22Rv1 (cell line): ENCODE results near the gene NRXN2.

Experiments used
- H3K27ac ChIP-seq: fragments of 450-650 bp; 2 replicates; pipeline ENCODE4 v1.5.1; 2017
- ZFX ChIP-seq: fragments of 450-650 bp; IDR thresholded peaks from 2 replicates; pipeline ENCODE4 v1.6.1; 2017; ENCODE audit warnings: antibody characterized with exemption, borderline replicate concordance
- TF ChIP-seq, protein P1 (sequence below): fragments of 450-650 bp; IDR thresholded peaks from 2 replicates; pipeline ENCODE4 v1.5.1; 2017; ENCODE audit warnings: mild to moderate bottlenecking

Gene NRXN2

DNA sequence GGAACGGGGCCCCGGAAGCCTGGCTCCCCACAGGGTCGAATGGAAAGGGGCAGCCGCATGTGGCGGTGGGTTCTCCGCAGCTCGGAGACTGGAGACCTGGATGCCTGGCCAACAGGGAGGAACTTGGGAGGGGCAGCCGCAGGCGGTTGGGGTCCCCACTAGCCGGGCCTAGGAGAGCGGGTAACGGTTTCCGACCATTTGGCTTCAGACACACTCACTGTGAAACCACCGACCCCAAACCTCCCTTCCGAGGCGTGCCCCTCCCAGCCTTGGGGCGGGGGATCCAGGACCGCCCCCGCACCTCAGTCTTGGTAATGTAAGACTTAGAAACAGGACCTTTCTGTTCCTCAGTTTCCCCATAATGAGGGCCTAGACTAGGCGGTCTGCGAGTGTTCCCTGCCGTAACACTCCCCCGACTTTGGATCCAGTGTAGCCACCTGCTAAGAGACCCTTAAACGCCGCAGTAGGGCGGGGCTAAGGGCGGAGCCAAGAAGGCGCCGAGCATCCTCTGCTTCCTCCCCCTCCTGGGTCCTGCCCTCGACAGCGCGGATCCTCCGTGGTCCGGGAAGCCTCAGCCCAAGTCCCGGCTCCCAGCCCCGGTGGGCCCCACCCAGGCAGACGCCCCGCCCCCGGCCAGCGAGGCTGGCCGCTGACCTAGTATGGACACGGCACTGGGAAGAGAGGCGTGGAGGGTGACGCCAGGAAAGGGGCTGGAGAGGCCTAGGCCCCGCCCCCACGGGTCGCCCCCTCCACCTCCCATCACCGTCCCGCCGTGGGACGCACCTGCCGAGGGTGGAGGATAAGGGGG, 22.7 kb upstream of the NRXN2 start:
- no peak overlapping the region for H3K27ac ChIP-seq

DNA sequence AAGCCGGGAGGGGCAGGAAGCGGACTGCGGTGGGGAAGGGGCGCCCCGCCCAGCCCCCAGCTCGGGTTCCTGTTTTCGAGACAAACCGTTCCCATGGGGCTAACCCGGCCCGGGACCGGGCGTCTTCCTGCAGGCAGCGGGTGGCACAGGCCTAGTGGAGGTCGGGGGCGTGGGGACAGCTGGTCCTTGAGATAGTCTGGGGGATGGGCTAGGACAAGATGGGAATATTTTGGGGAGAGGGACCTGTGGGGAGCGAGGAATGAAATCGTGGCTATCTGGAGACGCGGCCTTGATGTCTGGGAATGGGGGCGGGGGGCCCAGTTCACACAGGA, 22.2 kb upstream of the NRXN2 start:
- TF ChIP-seq, protein P1, sequence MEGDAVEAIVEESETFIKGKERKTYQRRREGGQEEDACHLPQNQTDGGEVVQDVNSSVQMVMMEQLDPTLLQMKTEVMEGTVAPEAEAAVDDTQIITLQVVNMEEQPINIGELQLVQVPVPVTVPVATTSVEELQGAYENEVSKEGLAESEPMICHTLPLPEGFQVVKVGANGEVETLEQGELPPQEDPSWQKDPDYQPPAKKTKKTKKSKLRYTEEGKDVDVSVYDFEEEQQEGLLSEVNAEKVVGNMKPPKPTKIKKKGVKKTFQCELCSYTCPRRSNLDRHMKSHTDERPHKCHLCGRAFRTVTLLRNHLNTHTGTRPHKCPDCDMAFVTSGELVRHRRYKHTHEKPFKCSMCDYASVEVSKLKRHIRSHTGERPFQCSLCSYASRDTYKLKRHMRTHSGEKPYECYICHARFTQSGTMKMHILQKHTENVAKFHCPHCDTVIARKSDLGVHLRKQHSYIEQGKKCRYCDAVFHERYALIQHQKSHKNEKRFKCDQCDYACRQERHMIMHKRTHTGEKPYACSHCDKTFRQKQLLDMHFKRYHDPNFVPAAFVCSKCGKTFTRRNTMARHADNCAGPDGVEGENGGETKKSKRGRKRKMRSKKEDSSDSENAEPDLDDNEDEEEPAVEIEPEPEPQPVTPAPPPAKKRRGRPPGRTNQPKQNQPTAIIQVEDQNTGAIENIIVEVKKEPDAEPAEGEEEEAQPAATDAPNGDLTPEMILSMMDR = no peak
- no peak for TF ChIP-seq ZFX
- no peak overlapping the region for H3K27ac ChIP-seq

More for the DNA sequence above, 22.7 kb upstream of the NRXN2 start:
- TF ChIP-seq ZFX = no peak
- TF ChIP-seq, protein P1 = no peak

DNA sequence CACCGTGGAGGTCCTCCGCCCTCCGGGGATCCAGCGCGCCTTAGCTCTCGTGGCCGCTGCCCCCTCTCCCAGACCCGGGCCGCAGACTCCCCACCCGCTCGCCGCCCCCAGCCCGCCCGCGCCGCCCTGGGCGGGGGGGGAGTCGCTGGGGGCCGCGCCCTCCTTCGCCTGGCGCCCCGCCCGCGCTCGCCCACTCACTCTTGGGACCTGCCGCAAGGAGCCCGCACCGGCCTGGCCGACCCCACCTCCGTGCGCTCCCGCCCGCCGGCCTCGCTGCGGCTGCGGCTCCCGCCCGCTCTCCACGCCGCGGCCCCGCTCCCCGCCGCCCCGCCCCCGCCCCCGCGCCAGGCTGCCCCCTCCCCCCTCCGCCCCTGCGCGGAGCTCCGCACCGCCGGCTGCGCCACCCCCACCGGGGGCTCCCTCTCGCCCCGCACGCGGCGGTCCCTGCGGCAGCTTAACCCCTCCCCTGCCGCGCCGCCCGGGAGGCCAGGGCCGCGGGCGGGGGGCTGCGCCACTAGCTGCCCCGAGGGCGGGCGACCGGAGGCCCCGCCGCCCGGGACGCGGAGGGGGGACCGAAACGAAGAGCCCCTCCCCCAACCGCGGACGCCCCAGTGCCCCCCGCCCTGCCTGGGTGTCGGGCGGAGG, 21.7 kb upstream of the NRXN2 start:
- TF ChIP-seq, protein P1 = no peak
- TF ChIP-seq ZFX = no peak
- no peak overlapping the region for H3K27ac ChIP-seq

DNA sequence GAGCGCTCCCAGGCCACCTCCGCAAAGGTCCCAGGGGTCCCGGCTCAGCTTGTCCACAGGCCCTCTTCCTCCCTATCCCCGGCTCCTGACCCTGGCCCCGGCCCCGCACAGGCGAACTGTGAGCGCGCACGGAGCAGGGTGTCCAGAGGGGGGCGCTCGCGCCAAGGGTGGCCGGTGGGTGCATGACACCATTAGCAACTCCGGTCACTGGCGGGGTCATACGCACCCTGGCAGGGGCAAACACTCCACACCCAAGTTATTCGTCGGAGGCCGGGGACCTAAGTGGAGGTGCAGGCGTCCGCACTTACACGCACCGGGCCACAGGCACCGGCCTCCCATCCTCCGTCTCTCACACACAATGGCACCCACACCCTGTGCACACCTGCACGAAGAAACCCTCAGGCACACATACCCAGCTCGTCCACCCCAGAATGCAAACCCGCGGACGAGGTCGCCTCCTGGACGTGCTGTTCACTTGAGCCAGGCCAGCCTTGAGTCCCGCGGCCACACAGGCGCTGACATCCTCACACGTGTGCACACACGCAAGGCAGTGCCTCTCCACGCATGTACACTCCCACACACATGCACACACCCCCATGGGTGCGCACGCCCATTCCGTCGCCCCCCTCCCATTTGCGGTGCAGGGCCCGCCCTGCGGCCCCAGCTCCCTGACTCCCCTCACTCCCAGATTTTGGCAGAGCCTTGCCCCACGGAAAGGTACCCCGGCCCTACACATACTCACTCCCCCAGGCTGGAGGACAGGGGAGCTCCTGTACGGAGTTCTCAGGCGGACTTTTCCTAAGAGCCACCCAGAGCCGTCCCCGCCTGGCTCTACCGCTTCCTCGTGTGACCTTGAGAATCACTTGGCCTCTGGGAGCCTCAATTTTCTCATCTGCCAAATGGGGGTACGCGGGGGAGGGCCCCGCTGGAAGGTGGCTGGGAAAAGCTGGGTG, 20.9 kb upstream of the NRXN2 start, which contains the start of gene RASGRP2:
TSS of gene RASGRP2 (minus strand) at position 552 of the 953 bp plus-strand sequence. CDS start 1,276 bp downstream, outside the sequence.
- TF ChIP-seq ZFX = no peak
- TF ChIP-seq, protein P1 = peak; percentile 80
- H3K27ac ChIP-seq = no peak within 1 kb of the TSS

DNA sequence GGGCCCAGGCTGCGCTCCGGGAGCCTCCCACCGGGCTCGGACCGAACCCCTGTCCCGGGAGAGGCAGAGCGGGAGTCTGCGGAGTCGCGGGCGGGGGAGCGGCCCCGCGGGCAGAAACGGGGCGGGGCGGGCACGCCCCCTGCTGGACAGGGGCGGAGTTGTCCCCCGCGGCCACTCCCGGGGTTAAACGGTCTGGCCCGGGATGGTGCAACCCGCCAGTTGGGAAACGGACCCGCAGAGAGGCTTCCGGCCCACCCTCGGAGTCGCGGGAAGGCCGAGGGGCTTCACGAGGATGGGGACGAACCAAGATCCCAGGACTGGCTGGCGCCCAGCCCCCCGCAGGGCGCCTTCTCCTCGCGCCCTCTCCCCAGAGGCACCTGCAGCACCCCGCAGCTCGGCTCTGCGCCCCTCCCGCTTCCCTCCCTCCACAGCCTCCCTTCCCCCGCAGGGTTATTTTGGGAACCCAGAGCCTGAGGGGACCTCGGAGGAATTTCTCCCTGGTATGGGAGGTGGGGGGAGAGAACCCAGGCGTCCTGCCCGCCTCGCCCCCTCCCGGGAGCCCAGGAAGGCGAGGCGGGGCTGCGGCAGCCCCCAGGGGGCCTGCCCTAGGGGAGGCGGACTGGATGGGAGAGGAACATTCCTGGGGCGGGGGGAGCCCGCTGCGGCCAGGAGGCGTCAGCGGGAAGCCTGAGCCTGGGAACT, 20.0 kb upstream of the NRXN2 start:
- TF ChIP-seq, protein P1 = peak; percentile 86
- TF ChIP-seq ZFX = no peak
- no peak overlapping the region for H3K27ac ChIP-seq

DNA sequence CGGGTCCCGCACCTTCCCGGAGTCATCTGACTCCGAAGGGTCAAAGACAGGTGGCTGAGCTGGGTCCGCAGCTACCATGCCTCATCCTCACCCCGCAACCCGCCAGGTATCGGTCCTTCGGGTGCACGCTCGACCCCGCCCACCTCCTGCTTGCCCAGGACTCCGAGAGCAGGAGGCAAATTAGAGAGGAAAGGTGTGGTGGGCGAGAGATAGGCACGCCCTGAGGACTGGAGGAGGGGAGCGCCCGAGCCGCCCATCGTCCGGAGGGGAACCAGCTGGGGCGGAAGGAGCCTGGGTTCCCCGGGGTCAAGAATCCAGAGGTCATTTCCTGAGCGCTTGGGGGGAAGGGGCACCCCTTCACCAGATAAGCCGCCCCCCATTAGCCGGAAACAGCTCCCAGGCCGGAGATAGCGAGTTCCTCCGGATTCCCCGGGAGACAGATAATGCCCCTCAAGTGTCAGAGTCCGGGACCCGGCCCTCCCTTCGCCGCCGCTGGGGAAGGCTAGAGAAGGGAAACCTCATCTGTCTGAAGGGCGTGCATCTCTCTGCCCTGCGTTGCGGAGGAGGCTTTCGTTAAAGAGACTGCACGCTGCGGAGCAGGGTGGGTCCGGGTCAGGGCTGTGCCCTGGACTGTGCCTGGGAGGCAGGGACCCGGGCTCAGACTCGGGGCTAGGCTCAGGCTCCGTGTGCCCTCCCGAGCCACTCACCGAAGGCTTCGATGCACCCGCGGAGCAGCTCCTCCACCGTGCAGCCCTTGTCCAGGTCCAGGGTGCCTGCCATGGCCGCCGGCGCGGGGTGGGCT, 19.3 kb upstream of the NRXN2 start:
- no peak overlapping the region for H3K27ac ChIP-seq
- TF ChIP-seq, protein P1 = no peak
- TF ChIP-seq ZFX = no peak
